Cardiac septum (tissue), 1 donor: Measurements from ENCODE around the gene CFAP99. TPM values are rescaled to one million over a fixed set of nuclear protein-coding genes. Genes with fewer than 3 reads are reported as not detected.

Source experiments
- total RNA-seq: library from RNA; stranded (reverse); fragmentation: NEBNext Ultra II Directional; extraction: Animal tissue kit (Norgen Biotek cat#: 25700); gene quantifications from one replicate; pipeline ENCODE4 v1.2.1, GENCODE V29; 2021
- donor health status: DM: no; HTN: no; CAD: no.

CFAP99 gene
- total RNA-seq, 1 donor from 2014 or later: not detected

Other genes starting within 250 kb of the CFAP99 start
- gene HAUS3, start 176.8 kb upstream of the CFAP99 start, total RNA-seq: 5.6 TPM
- 2.3 TPM for gene POLN, start 176.8 kb upstream of the CFAP99 start, total RNA-seq
- 37.9 TPM for gene MXD4, start 156.8 kb upstream of the CFAP99 start, total RNA-seq
- gene ZFYVE28, start 310 bp upstream of the CFAP99 start, total RNA-seq: 4.4 TPM
- 29.7 TPM for gene RNF4, start 50.2 kb downstream of the CFAP99 start, total RNA-seq
- gene FAM193A, start 117.7 kb downstream of the CFAP99 start, total RNA-seq: 19.5 TPM